Liver (tissue), 9 donors: Measurements from ENCODE around the gene SYTL3. TPM values are rescaled to one million over a fixed set of nuclear protein-coding genes. Genes with fewer than 3 reads are reported as not detected.

ENCODE experiments used
- DNase-seq: peaks from one replicate; pipeline ENCODE4 v3.0.0-alpha.2; 2017; ENCODE audit warnings: low spot score
- H3K27ac ChIP-seq, 2 donors: one replicate each; pipeline ENCODE4 v1.7.0; 2013; ENCODE audit warnings: inconsistent platforms in 2 of 2, low read length in 2 of 2, control low read depth in 1 of 2, low read depth in 1 of 2, mild to moderate bottlenecking in 1 of 2
- H3K27me3 ChIP-seq, 4 donors: one replicate each; pipeline versions ENCODE4 v1.6.1 to v1.7.0; 2013; ENCODE audit warnings: low read length in 3 of 4, inconsistent platforms in 1 of 4, mild to moderate bottlenecking in 1 of 4, moderate library complexity in 1 of 4; ENCODE audit not compliant: control insufficient read depth in 4 of 4, insufficient read depth in 4 of 4
- H3K36me3 ChIP-seq, 4 donors: one replicate each; pipeline versions ENCODE4 v1.6.1 to v1.7.0; 2013; ENCODE audit warnings: low read length in 3 of 4, mild to moderate bottlenecking in 3 of 4, low read depth in 1 of 4, moderate library complexity in 1 of 4; ENCODE audit not compliant: control insufficient read depth in 4 of 4, insufficient read depth in 3 of 4
- H3K4me1 ChIP-seq, 4 donors: one replicate each; pipeline versions ENCODE4 v1.6.1 to v1.7.0; 2013; ENCODE audit warnings: low read length in 3 of 4, mild to moderate bottlenecking in 3 of 4, moderate library complexity in 1 of 4; ENCODE audit not compliant: control insufficient read depth in 4 of 4, insufficient read depth in 4 of 4
- H3K4me3 ChIP-seq, 3 donors: one replicate each; pipeline versions ENCODE4 v1.6.1 to v1.7.0; 2013; ENCODE audit warnings: low read length in 3 of 3, control low read depth in 1 of 3, low read depth in 1 of 3, mild to moderate bottlenecking in 1 of 3
- H3K9ac ChIP-seq, 2 donors: one replicate each; pipeline ENCODE4 v1.7.0; 2013; ENCODE audit warnings: low read length in 2 of 2, mild to moderate bottlenecking in 2 of 2, moderate library complexity in 2 of 2, control low read depth in 1 of 2, low read depth in 1 of 2
- H3K9me3 ChIP-seq, 4 donors: one replicate each; pipeline versions ENCODE4 v1.6.1 to v1.7.0; 2013; ENCODE audit warnings: low read length in 3 of 4; ENCODE audit not compliant: control insufficient read depth in 4 of 4
- ATF3 ChIP-seq: IDR thresholded peaks from 2 replicates; pipeline ENCODE4 v1.6.1; 2016; ENCODE audit warnings: antibody characterized with exemption
- CTCF ChIP-seq: fragments of 150-350 bp; IDR thresholded peaks from 2 replicates; pipeline ENCODE4 v1.5.1; 2017; ENCODE audit warnings: improper control_type of control experiment, low read depth, low read length; ENCODE audit not compliant: missing input control
- EGR1 ChIP-seq, 2 donors: IDR thresholded peaks; 2 replicates each; pipeline ENCODE4 v1.6.1; 2016 to 2018; ENCODE audit warnings: antibody characterized with exemption in 2 of 2, low read depth in 2 of 2
- FOXA1 ChIP-seq: IDR thresholded peaks from 2 replicates; pipeline ENCODE4 v1.6.1; 2016; ENCODE audit warnings: antibody characterized with exemption
- FOXA2 ChIP-seq: IDR thresholded peaks from 2 replicates; pipeline ENCODE4 v1.6.1; 2016; ENCODE audit warnings: antibody characterized with exemption
- GABPA ChIP-seq, 2 donors: IDR thresholded peaks in 1 of 2; conservative IDR thresholded peaks in 1 of 2; 2 replicates each; pipeline ENCODE4 v1.6.1; 2016; ENCODE audit warnings: antibody characterized with exemption in 2 of 2, mild to moderate bottlenecking in 1 of 2, moderate library complexity in 1 of 2
- HNF4A ChIP-seq, 2 donors: conservative IDR thresholded peaks; 2 replicates each; pipeline ENCODE4 v1.6.1; 2016; ENCODE audit warnings: antibody characterized with exemption in 2 of 2, mild to moderate bottlenecking in 2 of 2
- HNF4G ChIP-seq: IDR thresholded peaks from 2 replicates; pipeline ENCODE4 v1.6.1; 2016; ENCODE audit warnings: antibody characterized with exemption
- JUND ChIP-seq, 2 donors: IDR thresholded peaks; 2 replicates each; pipeline ENCODE4 v1.6.1; 2016; ENCODE audit warnings: antibody characterized with exemption in 2 of 2
- MAX ChIP-seq: IDR thresholded peaks from 2 replicates; pipeline ENCODE4 v1.6.1; 2016; ENCODE audit warnings: antibody characterized with exemption
- RAD21 ChIP-seq, 2 donors: IDR thresholded peaks; 2 replicates each; pipeline ENCODE4 v1.6.1; 2016; ENCODE audit warnings: antibody characterized with exemption in 2 of 2, mild to moderate bottlenecking in 2 of 2
- REST ChIP-seq: IDR thresholded peaks from 2 replicates; pipeline ENCODE4 v1.6.1; 2016; ENCODE audit warnings: antibody characterized with exemption, mild to moderate bottlenecking
- RXRA ChIP-seq, 2 donors: IDR thresholded peaks; 2 replicates each; pipeline ENCODE4 v1.6.1; 2017 to 2018; ENCODE audit warnings: antibody characterized with exemption in 2 of 2, mild to moderate bottlenecking in 1 of 2
- SP1 ChIP-seq: IDR thresholded peaks from 2 replicates; pipeline ENCODE4 v1.6.1; 2018; ENCODE audit warnings: antibody characterized with exemption, mild to moderate bottlenecking
- TAF1 ChIP-seq: conservative IDR thresholded peaks from 2 replicates; pipeline ENCODE4 v1.6.1; 2016; ENCODE audit warnings: antibody characterized with exemption, mild to moderate bottlenecking
- YY1 ChIP-seq: IDR thresholded peaks from 2 replicates; pipeline ENCODE4 v1.6.1; 2016; ENCODE audit warnings: antibody characterized with exemption, mild to moderate bottlenecking
- WGBS: extraction: QIAGEN DNeasy Blood & Tissue Kit; methylation state at CpG from one replicate; pipeline ENCODE4 v1.1.7; 2013; 5-methylcytosine and 5-hydroxymethylcytosine counted together
- polyA plus RNA-seq, 2 donors: library from polyadenylated mRNA; stranded (reverse) in 1 of 2; unstranded in 1 of 2; fragments of 200-250 nt in 1 of 2; fragments of >200 nt in 1 of 2; fragmentation: Nextera tagmentation in 1 of 2; extraction: Ambion mirVana in 1 of 2; gene quantifications; one replicate each; pipeline versions ENCODE4 v1.2.1 to v1.2.3, GENCODE V29; 2013 to 2015
- total RNA-seq, 2 donors: library from RNA; depleted of rRNA; stranded (reverse); fragments of >200 nt; gene quantifications; one replicate each; pipeline ENCODE4 v1.2.3, GENCODE V29; 2014
- donor health status: healthy.
- donor health status: healthy.
- donor health status: healthy.
- donor health status: healthy.
- donor health status: healthy.

SYTL3 gene
- total and polyA plus RNA-seq, 4 donors, result 0.28 to 1.7 (median 0.51) TPM

- H3K27me3 ChIP-seq, result no peaks in the 10 kb centered on the region
- no peak overlapping the region for H3K4me3 ChIP-seq
- WGBS, result 85% methylated on average over 12 of the region's 12 CpGs
- H3K36me3 ChIP-seq, result peaks cover 5 to 35% (median 24%) of the 10 kb centered on the region in 4 donors
- DNase-seq, result no peak
- no peak overlapping the region for H3K27ac ChIP-seq
- no peak overlapping the region for H3K9ac ChIP-seq
- TF ChIP-seq RXRA (IDR thresholded peaks at IDR 0.05) (no peak), REST (no peak), TAF1 (no peak), FOXA2 (no peak), MAX (no peak), CTCF (no peak), SP1 (no peak), HNF4A (conservative IDR thresholded peaks at IDR 0.05) (no peak), FOXA1 (no peak), HNF4G (no peak), JUND (IDR thresholded peaks at IDR 0.05) (no peak), ATF3 (no peak), GABPA (IDR thresholded peaks at IDR 0.05 in 1 of 2, conservative IDR thresholded peaks at IDR 0.05 in 1 of 2) (no peak)
- H3K9me3 ChIP-seq, result no peaks in the 10 kb centered on the region
- no peaks in the 10 kb centered on the region for H3K4me1 ChIP-seq
Observed at GRCh38 chr6:158762787-158763433, 113.1 kb downstream of the SYTL3 start.

- Histone ChIP-seq H3K4me1 (no peaks in the 10 kb centered on the region), H3K9me3 (no peaks in the 10 kb centered on the region), H3K36me3 (peaks cover 10 to 42% (median 31%) of the 10 kb centered on the region in 4 donors), H3K4me3 (no peak overlapping the region), H3K27me3 (no peaks in the 10 kb centered on the region), H3K9ac (no peak overlapping the region), H3K27ac (no peak overlapping the region)
- no peak for DNase-seq
- no peak for TF ChIP-seq FOXA2
- TF ChIP-seq JUND (IDR thresholded peaks at IDR 0.05), result no peak
- TF ChIP-seq EGR1 (IDR thresholded peaks at IDR 0.05; ENCODE audit: low read depth in 2 of 2), result no peak
- TF ChIP-seq ATF3, result no peak
- no peak for TF ChIP-seq HNF4G
- TF ChIP-seq YY1, result no peak
- no peak for TF ChIP-seq RAD21 (IDR thresholded peaks at IDR 0.05)
- WGBS, result 85% methylated on average over 11 of the region's 11 CpGs
Observed at GRCh38 chr6:158763434-158764182, 113.8 kb downstream of the SYTL3 start.
